DOHH2 (cell line): ENCODE results near the gene SH2D6.

Experiments used
- H3F3A ChIP-seq: fragments of 200-600 bp; sonication (generic), shearing (Covaris generic); 2 replicates; pipeline ENCODE4 v1.6.0; 2016; ENCODE audit warnings: antibody characterized with exemption, mild to moderate bottlenecking; ENCODE audit not compliant: control insufficient read depth, insufficient read depth
- H3K27ac ChIP-seq: fragments of 200-600 bp; sonication (generic); 2 replicates; pipeline ENCODE4 v1.5.1; 2014; ENCODE audit warnings: low read depth, mild to moderate bottlenecking, low read length, moderate library complexity
- H3K27me3 ChIP-seq: fragments of 200-600 bp; sonication (generic); 2 replicates; pipeline ENCODE4 v1.6.1; 2014; ENCODE audit warnings: mild to moderate bottlenecking, low read length, mixed read lengths; ENCODE audit not compliant: control insufficient read depth
- H3K36me3 ChIP-seq: fragments of 200-600 bp; sonication (generic); 2 replicates; pipeline ENCODE4 v1.6.1; 2014; ENCODE audit warnings: mild to moderate bottlenecking, low read length, moderate library complexity, mixed read lengths; ENCODE audit not compliant: control insufficient read depth
- H3K4me1 ChIP-seq: fragments of 200-600 bp; sonication (generic); 2 replicates; pipeline ENCODE4 v1.6.1; 2014; ENCODE audit warnings: mild to moderate bottlenecking, low read length, mixed read lengths; ENCODE audit not compliant: control insufficient read depth
- H3K4me2 ChIP-seq: fragments of 200-600 bp; sonication (generic); 2 replicates; pipeline ENCODE4 v1.6.0; 2014; ENCODE audit warnings: mild to moderate bottlenecking, low read length, moderate library complexity
- H3K4me3 ChIP-seq: fragments of 200-600 bp; sonication (generic); 2 replicates; pipeline ENCODE4 v1.5.1; 2014; ENCODE audit warnings: mild to moderate bottlenecking, low read length, mixed read lengths
- H3K79me2 ChIP-seq: fragments of 200-600 bp; sonication (generic); 2 replicates; pipeline ENCODE4 v1.6.1; 2014; ENCODE audit warnings: mild to moderate bottlenecking, low read length, mixed read lengths; ENCODE audit not compliant: control insufficient read depth
- H3K9me2 ChIP-seq: fragments of 200-600 bp; sonication (generic); replicated peaks from 2 replicates; pipeline ENCODE4 v1.6.1; 2014; ENCODE audit warnings: mild to moderate bottlenecking, low read length, mixed read lengths; ENCODE audit not compliant: control insufficient read depth
- H3K9me3 ChIP-seq: fragments of 200-600 bp; sonication (generic); 2 replicates; pipeline ENCODE4 v1.6.1; 2014; ENCODE audit warnings: antibody characterized with exemption, low read length, mixed read lengths; ENCODE audit not compliant: control insufficient read depth, insufficient read depth
- H4K20me1 ChIP-seq: fragments of 200-600 bp; sonication (generic); 2 replicates; pipeline ENCODE4 v1.6.0; 2014; ENCODE audit warnings: low read depth, mild to moderate bottlenecking, antibody characterized with exemption, low read length, moderate library complexity; ENCODE audit not compliant: control insufficient read depth, insufficient read depth
- EZH2phosphoT487 ChIP-seq: fragments of 200-600 bp; sonication (generic); IDR thresholded peaks from 2 replicates; pipeline ENCODE4 v1.6.1; 2017; ENCODE audit warnings: borderline replicate concordance, mild to moderate bottlenecking, antibody characterized with exemption, low read length, moderate library complexity, mixed read lengths
- TF ChIP-seq, protein P1 (sequence below): fragments of 200-600 bp; sonication (generic); IDR thresholded peaks from one replicate; pipeline ENCODE4 v1.5.1; 2014; ENCODE audit warnings: antibody characterized with exemption, mild to moderate bottlenecking, low read depth, low read length; ENCODE audit not compliant: poor library complexity, severe bottlenecking

SH2D6 gene

DNA sequence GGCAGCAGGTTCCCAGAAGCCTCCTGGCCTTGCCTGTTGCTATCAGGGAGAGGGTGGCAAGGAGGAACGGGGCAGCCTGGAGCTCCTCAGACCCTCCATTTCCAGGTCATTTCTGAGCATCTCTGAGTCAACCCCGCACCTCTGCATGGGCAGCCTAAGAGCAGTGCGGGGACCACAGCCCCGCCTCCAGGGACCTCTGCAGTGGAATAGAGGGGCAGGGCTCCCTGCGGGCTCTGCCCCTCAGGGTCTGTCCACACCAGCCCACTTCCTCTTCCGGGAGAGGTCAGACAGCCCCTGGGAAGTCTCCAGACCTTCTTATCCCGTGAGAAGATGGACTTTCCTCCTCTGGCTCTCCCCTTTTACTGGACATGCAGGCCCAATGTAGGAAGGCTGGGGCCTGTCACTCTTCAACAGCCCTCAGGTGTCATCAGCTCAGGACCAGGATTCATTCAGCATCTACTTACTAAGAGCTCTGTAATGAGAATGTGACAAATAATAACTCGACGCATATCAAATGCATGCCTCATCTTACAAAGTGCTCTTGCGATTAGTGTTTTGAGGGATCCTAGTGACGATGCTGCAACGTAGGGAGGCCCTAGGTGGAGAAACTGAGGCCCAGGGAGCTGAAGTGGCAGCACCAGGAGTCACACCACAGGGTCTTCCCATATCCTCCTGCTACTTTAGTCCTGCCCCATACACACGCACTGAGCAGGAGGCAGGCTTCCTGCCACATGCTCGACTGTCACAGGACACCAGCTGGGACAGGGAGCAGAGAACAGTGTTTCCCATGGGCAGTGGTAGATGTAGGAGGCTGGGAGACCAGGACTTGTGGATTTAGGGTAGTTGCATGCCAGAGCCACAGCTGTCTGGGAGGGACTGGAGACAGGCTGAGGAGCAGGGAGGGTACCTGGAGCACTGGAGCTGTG lies 28.0 kb downstream of the SH2D6 start:
- H3K9me2 ChIP-seq: no peaks in the 10 kb centered on the region
- no peak overlapping the region for H3K4me2 ChIP-seq
- no peaks in the 10 kb centered on the region for H4K20me1 ChIP-seq
- H3K27me3 ChIP-seq: no peaks in the 10 kb centered on the region
- H3F3A ChIP-seq: no peaks in the 10 kb centered on the region
- H3K4me3 ChIP-seq: no peak overlapping the region
- H3K27ac ChIP-seq: no peak overlapping the region
- H3K4me1 ChIP-seq: no peaks in the 10 kb centered on the region
- TF ChIP-seq, protein P1, sequence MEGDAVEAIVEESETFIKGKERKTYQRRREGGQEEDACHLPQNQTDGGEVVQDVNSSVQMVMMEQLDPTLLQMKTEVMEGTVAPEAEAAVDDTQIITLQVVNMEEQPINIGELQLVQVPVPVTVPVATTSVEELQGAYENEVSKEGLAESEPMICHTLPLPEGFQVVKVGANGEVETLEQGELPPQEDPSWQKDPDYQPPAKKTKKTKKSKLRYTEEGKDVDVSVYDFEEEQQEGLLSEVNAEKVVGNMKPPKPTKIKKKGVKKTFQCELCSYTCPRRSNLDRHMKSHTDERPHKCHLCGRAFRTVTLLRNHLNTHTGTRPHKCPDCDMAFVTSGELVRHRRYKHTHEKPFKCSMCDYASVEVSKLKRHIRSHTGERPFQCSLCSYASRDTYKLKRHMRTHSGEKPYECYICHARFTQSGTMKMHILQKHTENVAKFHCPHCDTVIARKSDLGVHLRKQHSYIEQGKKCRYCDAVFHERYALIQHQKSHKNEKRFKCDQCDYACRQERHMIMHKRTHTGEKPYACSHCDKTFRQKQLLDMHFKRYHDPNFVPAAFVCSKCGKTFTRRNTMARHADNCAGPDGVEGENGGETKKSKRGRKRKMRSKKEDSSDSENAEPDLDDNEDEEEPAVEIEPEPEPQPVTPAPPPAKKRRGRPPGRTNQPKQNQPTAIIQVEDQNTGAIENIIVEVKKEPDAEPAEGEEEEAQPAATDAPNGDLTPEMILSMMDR: no peak
- TF ChIP-seq EZH2phosphoT487: no peak
- no peaks in the 10 kb centered on the region for H3K9me3 ChIP-seq
- H3K36me3 ChIP-seq: no peaks in the 10 kb centered on the region
- no peaks in the 10 kb centered on the region for H3K79me2 ChIP-seq

DNA sequence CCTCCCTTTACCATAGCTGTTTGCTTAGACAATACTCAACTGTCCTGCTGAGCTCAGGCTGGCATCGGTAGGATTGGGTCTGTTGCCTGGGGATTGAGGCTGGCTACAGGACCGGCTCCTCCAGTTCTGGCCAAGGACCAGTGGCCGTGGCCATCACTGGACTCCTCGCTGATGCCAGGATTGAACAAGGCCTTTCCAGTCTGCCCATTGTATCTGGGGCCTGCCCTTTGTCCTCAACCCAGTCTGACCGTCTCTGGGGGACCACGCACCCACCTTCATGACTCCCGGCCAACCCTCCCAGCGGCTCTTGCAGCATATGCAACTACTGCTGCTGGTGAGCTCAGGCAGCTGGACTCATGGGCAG lies 28.7 kb downstream of the SH2D6 start:
- no peaks in the 10 kb centered on the region for H3K27me3 ChIP-seq
- no peaks in the 10 kb centered on the region for H3K4me1 ChIP-seq
- H3K9me2 ChIP-seq: no peaks in the 10 kb centered on the region
- H3K79me2 ChIP-seq: no peaks in the 10 kb centered on the region
- H3K4me3 ChIP-seq: no peak overlapping the region
- no peaks in the 10 kb centered on the region for H3K9me3 ChIP-seq
- no peaks in the 10 kb centered on the region for H4K20me1 ChIP-seq
- no peak overlapping the region for H3K4me2 ChIP-seq
- no peaks in the 10 kb centered on the region for H3F3A ChIP-seq
- TF ChIP-seq, protein P1: no peak
- TF ChIP-seq EZH2phosphoT487: no peak
- no peak overlapping the region for H3K27ac ChIP-seq
- H3K36me3 ChIP-seq: no peaks in the 10 kb centered on the region

DNA sequence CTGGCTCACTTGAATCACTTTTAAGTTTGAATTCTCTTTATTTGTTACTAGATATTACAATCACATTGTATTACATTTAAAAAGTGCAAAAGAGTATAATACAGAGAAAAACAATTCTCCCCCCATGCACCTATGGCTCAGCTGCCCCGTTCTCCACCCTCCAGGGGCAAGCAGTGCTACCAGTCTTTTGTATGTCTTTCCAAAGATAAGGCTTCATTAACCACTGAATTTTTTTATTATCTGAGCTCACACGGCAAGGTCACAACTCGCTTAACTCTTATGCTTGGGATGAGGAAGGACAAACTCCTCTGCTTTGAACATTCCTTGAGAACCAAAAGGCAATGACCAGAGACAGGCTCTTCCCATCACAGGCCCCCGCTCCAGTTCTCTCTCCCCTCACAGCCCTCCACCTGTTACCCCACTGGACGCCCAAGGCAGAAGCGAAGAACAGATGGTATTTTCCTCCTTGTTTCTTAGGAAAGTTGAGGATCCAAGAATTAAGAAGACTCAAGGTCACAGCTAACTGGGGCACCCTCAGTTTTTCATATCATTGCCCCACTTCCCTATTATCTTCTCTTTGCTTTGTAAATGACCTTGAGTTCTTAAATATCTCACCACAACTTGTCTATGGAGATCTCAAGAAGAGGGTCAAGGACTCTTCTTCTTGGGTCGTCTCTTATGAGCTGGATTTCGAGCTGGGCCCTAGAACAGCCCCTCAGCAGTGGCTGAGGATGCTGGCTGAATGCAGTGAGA lies 30.1 kb downstream of the SH2D6 start:
- no peaks in the 10 kb centered on the region for H4K20me1 ChIP-seq
- no peak overlapping the region for H3K4me3 ChIP-seq
- H3K4me1 ChIP-seq: no peaks in the 10 kb centered on the region
- no peaks in the 10 kb centered on the region for H3K36me3 ChIP-seq
- TF ChIP-seq, protein P1: no peak
- TF ChIP-seq EZH2phosphoT487: no peak
- no peaks in the 10 kb centered on the region for H3K27me3 ChIP-seq
- no peaks in the 10 kb centered on the region for H3F3A ChIP-seq
- H3K4me2 ChIP-seq: no peak overlapping the region
- H3K79me2 ChIP-seq: no peaks in the 10 kb centered on the region
- no peak overlapping the region for H3K27ac ChIP-seq
- no peaks in the 10 kb centered on the region for H3K9me2 ChIP-seq
- H3K9me3 ChIP-seq: no peaks in the 10 kb centered on the region
